GM06990 (cell line): ENCODE results near the gene EDN2.

ENCODE experiments used
- DNase-seq: peaks from one replicate; pipeline ENCODE4 v3.0.0-alpha.2; 2011; ENCODE audit not compliant: insufficient read length; ENCODE audit errors: extremely low read depth
- H3K27me3 ChIP-seq: replicated peaks from 2 replicates; pipeline ENCODE4 v1.6.0; 2011; ENCODE audit warnings: low read length; ENCODE audit not compliant: control insufficient read depth, insufficient read depth
- H3K36me3 ChIP-seq: 2 replicates; pipeline ENCODE4 v1.5.1; 2011; ENCODE audit warnings: low read length; ENCODE audit not compliant: control insufficient read depth, insufficient read depth
- H3K4me3 ChIP-seq: replicated peaks from 2 replicates; pipeline ENCODE4 v1.5.1; 2011; ENCODE audit warnings: low read depth, mild to moderate bottlenecking, control low read depth, low read length
- TF ChIP-seq, protein P1 (sequence below): IDR thresholded peaks from 2 replicates; pipeline ENCODE4 v1.5.1; 2011; ENCODE audit warnings: low read length, control low read depth, mild to moderate bottlenecking, inconsistent platforms; ENCODE audit not compliant: insufficient read depth, poor library complexity, severe bottlenecking

Gene EDN2

GRCh38 chr1:41450747-41451285 lies 33.7 kb downstream of the EDN2 start:
- Histone ChIP-seq H3K36me3 (no peaks in the 10 kb centered on the region), H3K27me3 (peaks cover 3% of the 10 kb centered on the region), H3K4me3 (no peak overlapping the region)
- DNase-seq, result no peak
- TF ChIP-seq, protein P1, sequence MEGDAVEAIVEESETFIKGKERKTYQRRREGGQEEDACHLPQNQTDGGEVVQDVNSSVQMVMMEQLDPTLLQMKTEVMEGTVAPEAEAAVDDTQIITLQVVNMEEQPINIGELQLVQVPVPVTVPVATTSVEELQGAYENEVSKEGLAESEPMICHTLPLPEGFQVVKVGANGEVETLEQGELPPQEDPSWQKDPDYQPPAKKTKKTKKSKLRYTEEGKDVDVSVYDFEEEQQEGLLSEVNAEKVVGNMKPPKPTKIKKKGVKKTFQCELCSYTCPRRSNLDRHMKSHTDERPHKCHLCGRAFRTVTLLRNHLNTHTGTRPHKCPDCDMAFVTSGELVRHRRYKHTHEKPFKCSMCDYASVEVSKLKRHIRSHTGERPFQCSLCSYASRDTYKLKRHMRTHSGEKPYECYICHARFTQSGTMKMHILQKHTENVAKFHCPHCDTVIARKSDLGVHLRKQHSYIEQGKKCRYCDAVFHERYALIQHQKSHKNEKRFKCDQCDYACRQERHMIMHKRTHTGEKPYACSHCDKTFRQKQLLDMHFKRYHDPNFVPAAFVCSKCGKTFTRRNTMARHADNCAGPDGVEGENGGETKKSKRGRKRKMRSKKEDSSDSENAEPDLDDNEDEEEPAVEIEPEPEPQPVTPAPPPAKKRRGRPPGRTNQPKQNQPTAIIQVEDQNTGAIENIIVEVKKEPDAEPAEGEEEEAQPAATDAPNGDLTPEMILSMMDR, result no peak

DNA sequence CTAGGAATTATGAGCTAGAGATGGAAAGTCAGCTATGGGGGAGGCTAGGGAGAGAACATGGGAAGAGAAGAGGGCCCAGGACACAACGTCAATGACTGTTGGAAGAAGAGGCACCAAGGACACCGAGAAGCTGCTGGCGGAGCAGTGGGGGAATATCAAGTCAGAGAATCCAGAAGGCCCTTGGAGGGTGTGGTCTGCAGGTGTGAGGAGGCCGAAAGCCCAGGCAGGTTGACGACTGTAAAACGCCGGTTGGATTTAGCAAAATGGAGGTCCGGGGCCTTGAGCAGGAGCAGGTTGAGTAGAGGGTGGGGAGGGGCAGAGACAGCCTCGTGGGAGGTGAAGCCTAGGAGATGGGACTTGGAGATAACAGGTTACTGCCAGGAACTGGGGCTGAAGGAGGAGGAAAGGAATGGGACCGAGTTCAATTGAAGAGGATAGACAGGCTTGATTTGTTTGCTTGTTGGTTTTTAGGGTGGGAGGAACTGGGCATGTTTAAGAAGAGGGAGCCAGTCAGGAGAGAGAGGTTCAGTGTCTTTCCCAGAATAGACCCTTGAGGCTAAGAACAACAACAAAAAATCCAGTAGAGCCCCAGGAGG lies 35.1 kb downstream of the EDN2 start:
- no peaks in the 10 kb centered on the region for H3K36me3 ChIP-seq
- no peak for DNase-seq
- no peak overlapping the region for H3K4me3 ChIP-seq
- H3K27me3 ChIP-seq, result peaks cover 3% of the 10 kb centered on the region
- TF ChIP-seq, protein P1, result no peak

- TF ChIP-seq, protein P1, result no peak
- Histone ChIP-seq H3K27me3 (peaks cover 3% of the 10 kb centered on the region), H3K4me3 (no peak overlapping the region), H3K36me3 (no peaks in the 10 kb centered on the region)
- DNase-seq, result no peak
Measured at GRCh38 chr1:41448821-41449220, 35.7 kb downstream of the EDN2 start.

DNA sequence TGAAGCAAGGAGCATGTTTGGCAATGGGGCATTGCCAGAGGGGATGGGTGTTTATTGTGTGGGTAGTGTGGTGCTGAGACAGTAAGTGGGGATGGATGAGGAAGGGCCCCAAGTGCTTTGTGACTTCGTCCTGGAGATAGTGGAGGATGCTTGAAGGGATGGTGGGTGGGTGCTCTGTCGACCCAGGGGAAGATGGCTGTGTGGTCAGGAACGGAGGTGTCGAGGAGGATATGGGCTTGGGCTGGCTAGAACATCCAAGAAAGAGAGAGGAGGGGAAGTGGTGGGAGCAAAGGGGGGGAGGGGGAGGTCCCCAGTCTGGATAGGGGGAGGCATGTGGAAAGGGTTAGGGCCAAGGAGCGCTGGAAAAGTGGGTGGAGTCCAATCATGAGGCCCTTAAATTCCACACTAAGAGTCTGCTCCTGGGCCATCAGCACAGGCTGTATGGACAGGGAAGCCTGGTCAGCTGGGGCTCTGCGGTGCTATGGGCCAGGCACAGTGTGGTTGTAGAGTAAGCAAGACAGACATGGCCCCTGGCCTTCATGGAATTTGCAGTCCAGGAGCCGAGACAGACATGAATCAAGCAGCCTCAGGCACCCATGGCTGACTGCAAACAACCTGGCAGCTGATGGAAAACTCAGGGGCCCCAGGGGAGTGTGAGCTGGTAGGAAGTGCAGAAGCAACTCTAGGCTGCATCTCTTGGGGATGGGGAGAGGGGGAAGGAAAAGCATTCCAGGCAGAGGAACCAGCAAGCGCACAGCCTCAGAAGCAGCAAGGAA lies 36.3 kb downstream of the EDN2 start:
- Histone ChIP-seq H3K4me3 (no peak overlapping the region), H3K36me3 (no peaks in the 10 kb centered on the region), H3K27me3 (peaks cover 3% of the 10 kb centered on the region)
- TF ChIP-seq, protein P1, result no peak
- DNase-seq, result no peak

DNA sequence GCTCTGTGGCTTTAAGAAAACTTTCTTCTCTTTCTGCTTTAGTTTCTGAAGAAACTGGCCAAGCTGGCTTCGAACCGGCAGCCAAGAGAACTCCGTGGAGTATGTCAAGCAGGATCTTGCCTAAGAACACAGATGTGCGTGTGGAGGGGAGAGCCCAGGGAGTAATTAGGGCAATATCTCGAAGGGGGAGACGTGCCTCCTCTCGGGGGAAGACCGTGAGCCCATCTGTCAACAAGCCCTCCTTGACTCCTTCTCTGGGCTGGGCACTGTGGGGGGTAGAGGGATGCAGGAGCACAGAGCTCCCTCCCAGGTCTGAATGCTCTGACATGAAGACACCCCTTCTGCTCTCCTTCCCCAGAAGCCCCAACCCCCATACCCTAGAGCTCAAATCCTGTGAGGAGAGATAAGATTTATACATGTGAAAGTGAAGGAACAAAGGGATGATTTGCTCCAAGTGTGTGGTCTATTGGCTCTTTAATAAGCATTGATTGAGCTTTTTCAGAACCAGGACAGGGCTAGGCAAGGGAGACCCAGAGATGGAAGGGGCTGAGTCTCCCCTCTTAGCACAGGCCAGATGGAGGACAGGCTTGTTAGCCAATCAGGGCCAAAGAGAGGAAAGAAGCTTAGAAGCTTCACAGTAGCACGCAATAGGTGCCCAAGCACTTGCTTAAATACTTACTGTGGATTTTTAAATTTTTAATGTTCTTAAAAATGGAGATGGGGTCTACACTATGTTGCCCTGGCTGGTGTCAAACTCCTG lies 37.5 kb downstream of the EDN2 start:
- Histone ChIP-seq H3K36me3 (no peaks in the 10 kb centered on the region), H3K4me3 (no peak overlapping the region), H3K27me3 (peaks cover 3% of the 10 kb centered on the region)
- DNase-seq, result no peak
- TF ChIP-seq, protein P1, result no peak
